Medulla oblongata (tissue), 1 donor: ENCODE measurements around the gene LINGO1.
A peak's percentile ranks its signal among the peaks of the same experiment; 100 is the strongest.

ENCODE experiments used
- DNase-seq: peaks from one replicate; pipeline ENCODE4 v3.0.0-alpha.2; 2015; ENCODE audit errors: extremely low spot score

Gene LINGO1

GRCh38 chr15:77597804-77598453, 34.8 kb downstream of the LINGO1 start:
- no peak for DNase-seq

GRCh38 chr15:77596821-77597803, 35.6 kb downstream of the LINGO1 start:
- DNase-seq = no peak

GRCh38 chr15:77595231-77595630, 37.5 kb downstream of the LINGO1 start:
- no peak for DNase-seq

- no peak for DNase-seq
Observed at GRCh38 chr15:77592758-77593157, 40.0 kb downstream of the LINGO1 start.

- DNase-seq = no peak
Observed at GRCh38 chr15:77591968-77592613, 40.6 kb downstream of the LINGO1 start.

GRCh38 chr15:77589839-77590238, 42.9 kb downstream of the LINGO1 start:
- DNase-seq = peak; percentile 96

GRCh38 chr15:77588126-77588525, 44.6 kb downstream of the LINGO1 start:
- DNase-seq = no peak

- DNase-seq = no peak
Observed at GRCh38 chr15:77584691-77585090, 48.0 kb downstream of the LINGO1 start.

GRCh38 chr15:77584201-77584600, 48.5 kb downstream of the LINGO1 start:
- no peak for DNase-seq

- DNase-seq = no peak
Observed at GRCh38 chr15:77582763-77583162, 49.9 kb downstream of the LINGO1 start.

- DNase-seq = no peak
Observed at GRCh38 chr15:77581896-77582569, 50.7 kb downstream of the LINGO1 start.

GRCh38 chr15:77580996-77581682, 51.6 kb downstream of the LINGO1 start:
- DNase-seq = peak; percentile 74

GRCh38 chr15:77579498-77580188, 53.1 kb downstream of the LINGO1 start:
- DNase-seq = no peak

- no peak for DNase-seq
Observed at GRCh38 chr15:77578641-77579372, 53.9 kb downstream of the LINGO1 start.

- DNase-seq = peak; percentile 81
Observed at GRCh38 chr15:77577366-77577950, 55.3 kb downstream of the LINGO1 start.

GRCh38 chr15:77576538-77576937, 56.2 kb downstream of the LINGO1 start:
- DNase-seq = no peak

- DNase-seq = no peak
Observed at GRCh38 chr15:77575203-77575934, 57.3 kb downstream of the LINGO1 start.

GRCh38 chr15:77574521-77575202, 58.0 kb downstream of the LINGO1 start:
- no peak for DNase-seq
